ENCODE measurements around the gene SPG7.

Gene SPG7

DNA sequence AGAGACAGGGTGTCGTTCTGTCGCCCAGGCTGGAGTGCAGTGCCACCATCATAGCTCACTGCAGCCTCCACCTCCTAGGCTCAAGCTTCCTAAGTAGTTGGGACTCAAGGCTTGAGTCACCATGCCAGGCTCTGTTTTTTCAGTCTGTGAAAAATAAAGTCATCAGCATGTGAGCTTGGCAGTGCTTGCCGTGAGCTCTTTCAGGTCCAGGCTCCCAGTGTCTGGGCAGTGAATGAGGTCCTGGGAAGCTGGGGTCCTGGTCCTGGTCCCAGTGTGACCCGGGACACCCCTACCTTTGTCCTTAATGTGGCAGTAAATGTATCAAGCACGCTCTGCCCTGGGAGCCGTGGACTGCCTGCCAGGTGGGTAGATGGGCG lies 29.3 kb downstream of the SPG7 start:
- TF ChIP-seq, protein P1, sequence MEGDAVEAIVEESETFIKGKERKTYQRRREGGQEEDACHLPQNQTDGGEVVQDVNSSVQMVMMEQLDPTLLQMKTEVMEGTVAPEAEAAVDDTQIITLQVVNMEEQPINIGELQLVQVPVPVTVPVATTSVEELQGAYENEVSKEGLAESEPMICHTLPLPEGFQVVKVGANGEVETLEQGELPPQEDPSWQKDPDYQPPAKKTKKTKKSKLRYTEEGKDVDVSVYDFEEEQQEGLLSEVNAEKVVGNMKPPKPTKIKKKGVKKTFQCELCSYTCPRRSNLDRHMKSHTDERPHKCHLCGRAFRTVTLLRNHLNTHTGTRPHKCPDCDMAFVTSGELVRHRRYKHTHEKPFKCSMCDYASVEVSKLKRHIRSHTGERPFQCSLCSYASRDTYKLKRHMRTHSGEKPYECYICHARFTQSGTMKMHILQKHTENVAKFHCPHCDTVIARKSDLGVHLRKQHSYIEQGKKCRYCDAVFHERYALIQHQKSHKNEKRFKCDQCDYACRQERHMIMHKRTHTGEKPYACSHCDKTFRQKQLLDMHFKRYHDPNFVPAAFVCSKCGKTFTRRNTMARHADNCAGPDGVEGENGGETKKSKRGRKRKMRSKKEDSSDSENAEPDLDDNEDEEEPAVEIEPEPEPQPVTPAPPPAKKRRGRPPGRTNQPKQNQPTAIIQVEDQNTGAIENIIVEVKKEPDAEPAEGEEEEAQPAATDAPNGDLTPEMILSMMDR (IDR thresholded peaks at IDR 0.05; ENCODE audit: low read length, missing control alignments) = no peak
- no peak for DNase-seq (ENCODE audit: low read depth)
- H3K4me3 ChIP-seq (replicated peaks; ENCODE audit: low read depth, low read length) = no peak overlapping the region

DNA sequence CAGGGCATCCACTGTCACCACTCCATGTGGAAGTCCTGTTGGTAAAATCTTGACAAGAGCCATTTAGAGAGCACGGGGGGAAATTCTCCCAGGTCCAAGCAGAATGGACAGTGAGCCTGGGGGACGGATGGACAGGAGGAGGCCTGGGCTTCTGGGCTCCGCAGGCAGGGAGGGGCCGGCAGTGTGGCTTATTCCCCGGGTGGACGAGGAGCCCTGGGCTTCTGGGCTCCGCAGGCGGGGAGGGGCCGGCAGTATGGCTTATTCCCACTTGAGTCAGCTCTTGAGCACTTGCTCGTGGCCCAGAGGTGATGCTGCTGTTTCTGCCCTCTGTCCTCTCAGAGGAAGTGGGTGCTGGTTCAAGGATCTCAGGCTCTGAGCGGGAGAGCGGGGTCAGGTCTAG lies 30.1 kb downstream of the SPG7 start:
- H3K4me3 ChIP-seq (replicated peaks; ENCODE audit: low read depth, low read length) = no peak overlapping the region
- DNase-seq (ENCODE audit: low read depth) = no peak
- TF ChIP-seq, protein P1 (IDR thresholded peaks at IDR 0.05; ENCODE audit: low read length, missing control alignments) = no peak

DNA sequence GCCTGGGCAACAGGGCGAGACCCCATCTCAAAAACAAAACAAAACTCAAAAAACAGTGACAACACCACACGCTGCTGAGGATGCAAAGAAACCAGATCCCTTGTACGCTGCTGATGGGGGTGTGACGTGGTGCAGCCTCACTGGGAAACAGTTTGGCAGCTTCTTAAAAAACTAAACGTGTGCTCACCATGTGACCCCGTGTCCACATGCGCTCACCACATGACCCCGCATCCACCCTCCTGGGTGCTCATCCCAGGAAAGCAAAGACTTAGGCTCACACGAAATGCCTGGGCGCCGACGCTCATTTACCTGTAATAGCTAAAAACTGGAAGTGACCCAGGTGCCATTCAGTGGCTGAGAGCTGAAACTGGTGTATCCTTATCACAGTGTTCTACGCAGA lies 32.4 kb downstream of the SPG7 start:
- no peak overlapping the region for H3K4me3 ChIP-seq (replicated peaks; ENCODE audit: low read depth, low read length)
- no peak for DNase-seq (ENCODE audit: low read depth)
- TF ChIP-seq, protein P1 (IDR thresholded peaks at IDR 0.05; ENCODE audit: low read length, missing control alignments) = no peak

DNA sequence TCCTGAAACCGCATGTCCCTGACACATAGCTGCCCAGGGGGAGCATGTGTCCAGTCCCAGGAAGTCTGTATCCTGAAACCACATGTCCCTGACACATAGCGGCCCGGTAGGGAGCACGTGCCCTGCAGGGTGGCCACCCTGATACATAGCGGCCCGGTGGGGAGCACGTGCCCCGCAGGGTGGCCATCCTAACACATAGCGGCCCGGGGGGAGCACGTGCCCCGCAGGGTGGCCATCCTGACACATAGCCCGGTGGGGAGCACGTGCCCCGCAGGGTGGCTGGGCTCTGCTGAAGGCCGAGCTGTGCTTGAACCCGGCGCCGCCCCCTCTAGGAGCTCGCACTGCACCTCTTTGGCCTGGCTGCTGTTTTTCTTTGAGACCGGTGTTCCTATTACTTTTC lies 33.6 kb downstream of the SPG7 start:
- TF ChIP-seq, protein P1 (IDR thresholded peaks at IDR 0.05; ENCODE audit: low read length, missing control alignments) = no peak
- no peak overlapping the region for H3K4me3 ChIP-seq (replicated peaks; ENCODE audit: low read depth, low read length)
- no peak for DNase-seq (ENCODE audit: low read depth)

DNA sequence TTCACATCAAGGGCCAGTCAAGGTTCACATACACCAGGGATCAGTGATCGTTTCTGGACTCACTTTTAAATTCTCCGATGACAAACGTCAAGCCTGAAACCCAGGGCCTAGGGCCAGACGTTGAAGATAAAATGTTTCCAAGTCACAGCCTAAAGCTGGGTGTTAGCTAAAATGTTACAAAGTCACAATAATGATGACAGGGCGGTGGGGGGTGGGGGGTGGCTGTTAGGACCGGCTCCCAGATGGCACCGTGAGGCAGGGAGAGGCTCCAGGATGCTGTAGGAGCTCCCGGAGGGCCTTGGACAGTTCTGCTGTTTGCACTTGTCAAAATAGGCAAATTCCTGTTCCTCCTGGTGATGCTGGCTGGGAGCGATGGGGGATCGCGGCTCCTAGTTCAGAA lies 35.9 kb downstream of the SPG7 start:
- TF ChIP-seq, protein P1 (IDR thresholded peaks at IDR 0.05; ENCODE audit: low read length, missing control alignments) = no peak
- no peak for DNase-seq (ENCODE audit: low read depth)
- no peak overlapping the region for H3K4me3 ChIP-seq (replicated peaks; ENCODE audit: low read depth, low read length)

DNA sequence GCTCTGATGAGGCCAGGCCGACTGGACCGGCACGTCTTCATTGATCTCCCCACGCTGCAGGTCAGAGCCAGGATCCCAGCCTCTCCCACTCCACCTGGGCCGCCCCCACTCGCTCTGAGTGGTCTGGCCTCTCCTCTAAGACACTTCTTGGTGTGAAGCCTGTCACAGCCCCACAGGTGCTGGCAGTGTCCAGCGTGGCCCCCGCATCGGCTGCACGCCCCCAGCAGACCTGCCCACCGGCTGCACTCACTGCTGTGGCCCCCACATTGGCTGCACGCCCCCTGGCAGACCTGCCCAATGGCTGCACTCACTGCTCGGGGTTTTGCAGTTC lies 36.5 kb downstream of the SPG7 start:
- DNase-seq (ENCODE audit: low read depth) = no peak
- TF ChIP-seq, protein P1 (IDR thresholded peaks at IDR 0.05; ENCODE audit: low read length, missing control alignments) = no peak
- H3K4me3 ChIP-seq (replicated peaks; ENCODE audit: low read depth, low read length) = no peak overlapping the region

DNA sequence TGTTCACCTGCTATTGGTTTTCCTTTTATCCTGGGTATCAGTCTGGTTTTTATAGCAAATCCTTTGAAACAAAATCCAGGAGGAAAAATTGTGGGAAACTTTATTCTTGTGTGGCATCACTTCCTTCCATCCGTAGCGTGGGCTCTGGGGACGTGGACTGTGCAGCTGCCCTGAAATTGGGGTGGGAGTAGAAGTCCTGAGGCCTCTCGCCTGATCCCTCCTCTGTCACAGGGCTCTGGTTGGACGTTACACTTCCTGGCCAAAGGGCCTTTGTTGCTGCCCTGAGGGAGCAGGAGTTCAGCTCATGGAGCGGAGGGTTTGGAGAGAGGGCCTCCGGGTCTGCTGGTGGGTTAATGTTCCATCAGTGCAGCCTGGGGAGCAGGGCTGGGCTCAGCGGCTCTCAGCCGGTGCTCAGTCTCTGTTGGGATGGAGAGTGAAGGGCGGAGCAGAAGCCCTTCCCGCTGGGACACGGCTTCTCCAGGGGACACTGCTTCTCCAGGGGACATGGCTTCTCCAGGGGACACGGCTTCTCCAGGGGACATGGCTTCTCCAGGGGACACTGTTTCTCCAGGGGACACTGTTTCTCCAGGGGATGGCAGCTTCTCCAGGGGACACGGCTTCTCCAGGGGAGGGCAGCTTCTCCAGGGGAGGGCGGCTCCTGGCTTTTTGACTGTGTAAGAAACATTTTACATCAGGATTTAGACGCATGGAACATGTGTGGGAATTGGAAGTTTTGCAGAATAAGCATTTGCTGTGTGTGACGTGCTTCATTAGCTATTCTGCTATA lies 37.0 kb downstream of the SPG7 start:
- TF ChIP-seq, protein P1 (IDR thresholded peaks at IDR 0.05; ENCODE audit: low read length, missing control alignments) = no peak
- no peak for DNase-seq (ENCODE audit: low read depth)
- no peak overlapping the region for H3K4me3 ChIP-seq (replicated peaks; ENCODE audit: low read depth, low read length)
